K562 (cell line): Measurements from ENCODE around the gene ZMIZ1. TPM values are rescaled to one million over a fixed set of nuclear protein-coding genes. Genes with fewer than 3 reads are reported as not detected.

Source experiments
- CCNT2 ChIP-seq: IDR thresholded peaks from 2 replicates; pipeline ENCODE4 v1.6.1; 2011; ENCODE audit warnings: borderline replicate concordance, low read depth, mild to moderate bottlenecking, moderate library complexity, mixed read lengths, low read length; ENCODE audit not compliant: insufficient read length; ENCODE audit errors: extremely low read depth
- CEBPB ChIP-seq: fragments of 450-650 bp; IDR thresholded peaks from 2 replicates; pipeline ENCODE4 v1.6.1; 2016; ENCODE audit warnings: missing genetic modification characterization, missing compliant biosample characterization
- CEBPG ChIP-seq, 3 experiments: fragments of 200-800 bp in 1 of 3; sonication (Bioruptor generic) in 1 of 3; sonication (generic) in 1 of 3; formaldehyde crosslinking in 1 of 3; IDR thresholded peaks in 2 of 3; conservative IDR thresholded peaks in 1 of 3; 2 replicates each; pipeline versions ENCODE4 v1.6.1 to v1.8.0; 2016 to 2022; ENCODE audit warnings: missing compliant biosample characterization in 2 of 3, missing genetic modification characterization in 2 of 3, mild to moderate bottlenecking in 1 of 3, missing genetic modification reagents in 1 of 3
- CREM ChIP-seq: IDR thresholded peaks from 2 replicates; pipeline ENCODE4 v1.6.1; 2014; ENCODE audit warnings: antibody characterized with exemption, low read depth
- ETV5 ChIP-seq: sonication (generic); formaldehyde crosslinking; IDR thresholded peaks from 2 replicates; pipeline ENCODE4 v1.4.0; 2020; ENCODE audit warnings: low read depth, mild to moderate bottlenecking, missing genetic modification reagents
- HMGN3 ChIP-seq: IDR thresholded peaks from 2 replicates; pipeline ENCODE4 v1.6.1; 2011; ENCODE audit warnings: borderline replicate concordance, low read depth, mild to moderate bottlenecking, mixed read lengths, low read length; ENCODE audit not compliant: insufficient read length; ENCODE audit errors: extremely low read depth
- NCOR1 ChIP-seq: fragments of 450-650 bp; IDR thresholded peaks from 2 replicates; pipeline ENCODE4 v1.6.1; 2016; ENCODE audit warnings: mild to moderate bottlenecking, moderate library complexity
- SIX5 ChIP-seq, 2 experiments: IDR thresholded peaks; 2 replicates each; pipeline ENCODE4 v1.6.1; 2011; ENCODE audit warnings: low read length in 2 of 2, borderline replicate concordance in 1 of 2, low read depth in 1 of 2, mild to moderate bottlenecking in 1 of 2, moderate library complexity in 1 of 2; ENCODE audit not compliant: insufficient read depth in 1 of 2
- SNIP1 ChIP-seq: fragments of 450-650 bp; IDR thresholded peaks from 2 replicates; pipeline ENCODE4 v1.7.1; 2017; ENCODE audit warnings: low read depth, mild to moderate bottlenecking
- SOX6 ChIP-seq: fragments of 450-650 bp; IDR thresholded peaks from 2 replicates; pipeline ENCODE4 v1.6.1; 2014; ENCODE audit warnings: mild to moderate bottlenecking
- SPI1 ChIP-seq: IDR thresholded peaks from 2 replicates; pipeline ENCODE4 v1.6.1; 2011; ENCODE audit warnings: low read depth, low read length, control low read depth, borderline replicate concordance
- ZNF143 ChIP-seq: sonication (generic); formaldehyde crosslinking; IDR thresholded peaks from 2 replicates; pipeline ENCODE4 v1.9.0; 2022; ENCODE audit warnings: mild to moderate bottlenecking, missing genetic modification reagents
- polyA plus RNA-seq, 8 experiments: library from polyadenylated mRNA; depleted of rRNA in 4 of 8; stranded (reverse) in 5 of 8; unstranded in 3 of 8; fragments of >200 nt; fragmentation: Nextera tagmentation in 2 of 8; fragmentation: Illumina TruSeq in 1 of 8; extraction: Ambion mirVana in 2 of 8; extraction: Trizol in 1 of 8; gene quantifications; 2 replicates each; pipeline versions ENCODE4 v1.2.1 to v1.2.3, GENCODE V29; 2011 to 2014; ENCODE audit warnings: inconsistent platforms in 1 of 8, missing spikeins in 1 of 8
- total RNA-seq, 7 experiments: library from RNA; depleted of rRNA in 6 of 7; stranded (reverse); fragments of >200 nt in 6 of 7; fragmentation: Illumina TruSeq in 2 of 7; extraction: Trizol in 2 of 7; gene quantifications; 2 replicates each; pipeline versions ENCODE4 v1.2.1 to v1.2.3, GENCODE V29; 2011 to 2021; ENCODE audit warnings: low replicate concordance in 1 of 7
- TF ChIP-seq, protein P1 (sequence below): fragments of 250-450 bp; sonication (Bioruptor Pico); IDR thresholded peaks from 2 replicates; pipeline ENCODE4 v1.4.0; 2020; ENCODE audit warnings: mild to moderate bottlenecking
- TF ChIP-seq, protein P2 (sequence below): sonication (generic); formaldehyde crosslinking; IDR thresholded peaks from 2 replicates; pipeline ENCODE4 v1.8.0; 2022; ENCODE audit warnings: mild to moderate bottlenecking, missing genetic modification reagents, borderline replicate concordance
- TF ChIP-seq, protein P3 (sequence below): conservative IDR thresholded peaks from 2 replicates; pipeline ENCODE4 v1.6.1; 2011; ENCODE audit warnings: low read depth, mild to moderate bottlenecking, low read length; ENCODE audit not compliant: control insufficient read depth
- TF ChIP-seq, protein P4 (sequence below): fragments of 450-650 bp; IDR thresholded peaks from 2 replicates; pipeline ENCODE4 v1.6.1; 2014; ENCODE audit warnings: low read depth, mild to moderate bottlenecking, moderate library complexity, borderline replicate concordance
- TF ChIP-seq, protein P5 (sequence below): fragments of 250-450 bp; sonication (Bioruptor Pico); IDR thresholded peaks from 2 replicates; pipeline ENCODE4 v1.4.0; 2020; ENCODE audit warnings: mild to moderate bottlenecking, moderate library complexity

ZMIZ1 gene
- total and polyA plus RNA-seq, 9 of the 15 experiments (the other 6 are each of a cell fraction or from before 2014, with no cell fraction given), result 1.0 to 37.3 (median 4.3) TPM

DNA sequence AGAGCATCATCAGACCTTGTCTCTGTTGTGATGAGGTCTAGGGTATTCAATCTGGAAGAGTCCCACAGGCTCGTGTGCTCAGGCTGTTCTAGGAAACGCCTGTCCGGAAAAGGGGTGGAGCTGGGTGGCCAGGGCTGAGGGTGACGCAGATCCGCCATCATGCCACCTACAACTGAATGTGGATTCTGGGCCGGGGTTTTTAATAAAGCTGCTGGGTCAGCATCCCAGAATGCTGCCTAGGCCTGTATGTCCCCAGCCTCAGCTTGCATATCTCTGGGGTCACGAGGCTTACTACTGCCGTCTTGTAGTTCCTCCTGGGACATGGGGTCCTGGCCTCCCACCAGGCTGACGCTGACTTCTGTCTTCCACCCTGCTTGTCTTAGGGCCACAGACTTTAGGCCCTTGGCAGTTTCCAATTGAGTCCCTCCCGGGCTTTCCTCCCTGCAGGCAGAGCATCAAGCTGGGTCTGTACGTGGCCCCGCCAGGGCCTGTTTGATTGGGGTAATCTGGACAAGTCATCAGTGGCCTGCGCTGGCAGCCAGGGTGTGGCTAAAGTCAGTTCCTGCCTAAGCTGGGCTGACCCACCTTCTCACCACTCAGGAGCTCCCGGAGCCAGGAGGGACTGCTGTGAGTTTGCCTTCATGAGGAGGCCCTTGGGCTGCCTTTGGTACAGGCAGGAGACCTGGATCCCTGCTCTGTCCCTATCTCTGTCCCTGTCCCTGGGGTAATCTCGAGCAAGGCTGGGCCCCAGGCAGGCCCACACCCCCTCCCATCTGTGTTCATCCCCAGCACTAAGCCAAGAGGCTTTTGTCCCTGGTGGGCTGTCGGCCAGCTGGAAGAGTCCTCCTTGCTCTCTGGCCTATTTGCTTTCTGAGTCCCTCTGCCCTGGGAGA, 79.9 kb downstream of the ZMIZ1 start (continued):
- TF ChIP-seq ETV5 (CRISPR knock-in tag), result peak; percentile 63; the same call in 1 of the 2 replicates
- TF ChIP-seq SNIP1, result no peak
- TF ChIP-seq CEBPG (CRISPR knock-in tag; IDR thresholded peaks at IDR 0.05), result no peak
- no peak for TF ChIP-seq CEBPG (tag; conservative IDR thresholded peaks at IDR 0.05 in 1 of 2, IDR thresholded peaks at IDR 0.05 in 1 of 2)
- TF ChIP-seq, protein P1, sequence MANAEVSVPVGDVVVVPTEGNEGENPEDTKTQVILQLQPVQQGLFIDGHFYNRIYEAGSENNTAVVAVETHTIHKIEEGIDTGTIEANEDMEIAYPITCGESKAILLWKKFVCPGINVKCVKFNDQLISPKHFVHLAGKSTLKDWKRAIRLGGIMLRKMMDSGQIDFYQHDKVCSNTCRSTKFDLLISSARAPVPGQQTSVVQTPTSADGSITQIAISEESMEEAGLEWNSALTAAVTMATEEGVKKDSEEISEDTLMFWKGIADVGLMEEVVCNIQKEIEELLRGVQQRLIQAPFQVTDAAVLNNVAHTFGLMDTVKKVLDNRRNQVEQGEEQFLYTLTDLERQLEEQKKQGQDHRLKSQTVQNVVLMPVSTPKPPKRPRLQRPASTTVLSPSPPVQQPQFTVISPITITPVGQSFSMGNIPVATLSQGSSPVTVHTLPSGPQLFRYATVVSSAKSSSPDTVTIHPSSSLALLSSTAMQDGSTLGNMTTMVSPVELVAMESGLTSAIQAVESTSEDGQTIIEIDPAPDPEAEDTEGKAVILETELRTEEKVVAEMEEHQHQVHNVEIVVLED (CRISPR knock-in tag), result no peak
- TF ChIP-seq SOX6, result 0 out of 2 replicates have a peak, but pooled peaks have one; percentile 7
- TF ChIP-seq, protein P2, sequence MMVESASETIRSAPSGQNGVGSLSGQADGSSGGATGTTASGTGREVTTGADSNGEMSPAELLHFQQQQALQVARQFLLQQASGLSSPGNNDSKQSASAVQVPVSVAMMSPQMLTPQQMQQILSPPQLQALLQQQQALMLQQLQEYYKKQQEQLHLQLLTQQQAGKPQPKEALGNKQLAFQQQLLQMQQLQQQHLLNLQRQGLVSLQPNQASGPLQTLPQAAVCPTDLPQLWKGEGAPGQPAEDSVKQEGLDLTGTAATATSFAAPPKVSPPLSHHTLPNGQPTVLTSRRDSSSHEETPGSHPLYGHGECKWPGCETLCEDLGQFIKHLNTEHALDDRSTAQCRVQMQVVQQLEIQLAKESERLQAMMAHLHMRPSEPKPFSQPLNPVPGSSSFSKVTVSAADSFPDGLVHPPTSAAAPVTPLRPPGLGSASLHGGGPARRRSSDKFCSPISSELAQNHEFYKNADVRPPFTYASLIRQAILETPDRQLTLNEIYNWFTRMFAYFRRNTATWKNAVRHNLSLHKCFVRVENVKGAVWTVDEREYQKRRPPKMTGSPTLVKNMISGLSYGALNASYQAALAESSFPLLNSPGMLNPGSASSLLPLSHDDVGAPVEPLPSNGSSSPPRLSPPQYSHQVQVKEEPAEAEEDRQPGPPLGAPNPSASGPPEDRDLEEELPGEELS (CRISPR knock-in tag), result no peak
- TF ChIP-seq ZNF143, result no peak
- peak; percentile 60 for TF ChIP-seq CREM
- TF ChIP-seq HMGN3, result peak; percentile 53
- TF ChIP-seq, protein P3, sequence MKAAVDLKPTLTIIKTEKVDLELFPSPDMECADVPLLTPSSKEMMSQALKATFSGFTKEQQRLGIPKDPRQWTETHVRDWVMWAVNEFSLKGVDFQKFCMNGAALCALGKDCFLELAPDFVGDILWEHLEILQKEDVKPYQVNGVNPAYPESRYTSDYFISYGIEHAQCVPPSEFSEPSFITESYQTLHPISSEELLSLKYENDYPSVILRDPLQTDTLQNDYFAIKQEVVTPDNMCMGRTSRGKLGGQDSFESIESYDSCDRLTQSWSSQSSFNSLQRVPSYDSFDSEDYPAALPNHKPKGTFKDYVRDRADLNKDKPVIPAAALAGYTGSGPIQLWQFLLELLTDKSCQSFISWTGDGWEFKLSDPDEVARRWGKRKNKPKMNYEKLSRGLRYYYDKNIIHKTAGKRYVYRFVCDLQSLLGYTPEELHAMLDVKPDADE, result no peak
- no peak for TF ChIP-seq CCNT2
- no peak for TF ChIP-seq SIX5 (IDR thresholded peaks at IDR 0.05; ENCODE audit: borderline replicate concordance in 1 of 2, insufficient read depth in 1 of 2, low read depth in 1 of 2, low read length in 2 of 2)
- TF ChIP-seq NCOR1, result peak; percentile 62
- TF ChIP-seq, protein P4, sequence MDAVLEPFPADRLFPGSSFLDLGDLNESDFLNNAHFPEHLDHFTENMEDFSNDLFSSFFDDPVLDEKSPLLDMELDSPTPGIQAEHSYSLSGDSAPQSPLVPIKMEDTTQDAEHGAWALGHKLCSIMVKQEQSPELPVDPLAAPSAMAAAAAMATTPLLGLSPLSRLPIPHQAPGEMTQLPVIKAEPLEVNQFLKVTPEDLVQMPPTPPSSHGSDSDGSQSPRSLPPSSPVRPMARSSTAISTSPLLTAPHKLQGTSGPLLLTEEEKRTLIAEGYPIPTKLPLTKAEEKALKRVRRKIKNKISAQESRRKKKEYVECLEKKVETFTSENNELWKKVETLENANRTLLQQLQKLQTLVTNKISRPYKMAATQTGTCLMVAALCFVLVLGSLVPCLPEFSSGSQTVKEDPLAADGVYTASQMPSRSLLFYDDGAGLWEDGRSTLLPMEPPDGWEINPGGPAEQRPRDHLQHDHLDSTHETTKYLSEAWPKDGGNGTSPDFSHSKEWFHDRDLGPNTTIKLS, result peak; percentile 72; the same call in 1 of the 2 replicates
- peak; percentile 48; the same call in 1 of the 2 replicates for TF ChIP-seq SPI1
- TF ChIP-seq, protein P5, sequence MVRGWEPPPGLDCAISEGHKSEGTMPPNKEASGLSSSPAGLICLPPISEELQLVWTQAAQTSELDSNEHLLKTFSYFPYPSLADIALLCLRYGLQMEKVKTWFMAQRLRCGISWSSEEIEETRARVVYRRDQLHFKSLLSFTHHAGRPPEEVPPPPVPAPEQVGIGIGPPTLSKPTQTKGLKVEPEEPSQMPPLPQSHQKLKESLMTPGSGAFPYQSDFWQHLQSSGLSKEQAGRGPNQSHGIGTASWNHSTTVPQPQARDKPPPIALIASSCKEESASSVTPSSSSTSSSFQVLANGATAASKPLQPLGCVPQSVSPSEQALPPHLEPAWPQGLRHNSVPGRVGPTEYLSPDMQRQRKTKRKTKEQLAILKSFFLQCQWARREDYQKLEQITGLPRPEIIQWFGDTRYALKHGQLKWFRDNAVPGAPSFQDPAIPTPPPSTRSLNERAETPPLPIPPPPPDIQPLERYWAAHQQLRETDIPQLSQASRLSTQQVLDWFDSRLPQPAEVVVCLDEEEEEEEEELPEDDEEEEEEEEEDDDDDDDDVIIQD (CRISPR knock-in tag), result no peak
- no peak for TF ChIP-seq CEBPB
